HG03108 (cell line): ENCODE measurements around the gene ABR.

ENCODE experiments used
- ATAC-seq: cut with Tn5 transposase; IDR thresholded peaks from one replicate; pipeline ENCODE4 v1.9.1; 2021; ENCODE audit warnings: moderate library complexity; ENCODE audit not compliant: unreplicated experiment

Gene ABR

DNA sequence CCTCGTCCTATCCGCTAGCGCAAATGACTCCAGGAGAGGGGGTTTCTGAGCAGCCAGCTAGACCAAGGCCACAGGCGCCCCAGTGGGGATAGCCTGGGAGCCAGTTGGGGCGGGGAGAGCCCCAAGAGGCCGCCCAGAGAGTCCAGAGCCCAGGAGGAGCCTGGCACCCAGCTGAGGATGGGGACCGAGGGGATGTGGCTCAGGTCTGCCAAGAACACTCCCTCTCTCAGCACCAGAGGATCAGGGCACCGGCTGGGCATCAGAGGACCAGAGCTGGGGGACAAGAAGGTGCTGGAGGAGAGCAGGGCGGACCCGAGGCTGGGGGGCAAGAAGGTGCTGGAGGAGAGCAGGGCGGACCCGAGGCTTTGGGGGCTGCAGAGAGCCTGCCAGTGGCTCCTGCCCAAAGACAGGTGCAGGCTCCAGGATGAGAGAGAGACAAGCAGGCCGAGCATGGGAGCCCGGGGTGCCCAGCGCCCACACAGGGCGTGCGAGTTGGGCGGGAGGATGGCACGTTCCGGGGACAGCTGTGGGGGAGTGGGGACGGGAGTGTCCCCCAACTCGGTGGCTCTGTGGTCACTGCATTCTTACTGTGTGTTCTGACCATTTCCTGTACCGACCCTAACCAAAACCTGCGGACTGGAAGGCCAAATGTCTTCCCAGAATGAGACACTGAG lies 143.5 kb downstream of the ABR start:
- no peak for ATAC-seq

DNA sequence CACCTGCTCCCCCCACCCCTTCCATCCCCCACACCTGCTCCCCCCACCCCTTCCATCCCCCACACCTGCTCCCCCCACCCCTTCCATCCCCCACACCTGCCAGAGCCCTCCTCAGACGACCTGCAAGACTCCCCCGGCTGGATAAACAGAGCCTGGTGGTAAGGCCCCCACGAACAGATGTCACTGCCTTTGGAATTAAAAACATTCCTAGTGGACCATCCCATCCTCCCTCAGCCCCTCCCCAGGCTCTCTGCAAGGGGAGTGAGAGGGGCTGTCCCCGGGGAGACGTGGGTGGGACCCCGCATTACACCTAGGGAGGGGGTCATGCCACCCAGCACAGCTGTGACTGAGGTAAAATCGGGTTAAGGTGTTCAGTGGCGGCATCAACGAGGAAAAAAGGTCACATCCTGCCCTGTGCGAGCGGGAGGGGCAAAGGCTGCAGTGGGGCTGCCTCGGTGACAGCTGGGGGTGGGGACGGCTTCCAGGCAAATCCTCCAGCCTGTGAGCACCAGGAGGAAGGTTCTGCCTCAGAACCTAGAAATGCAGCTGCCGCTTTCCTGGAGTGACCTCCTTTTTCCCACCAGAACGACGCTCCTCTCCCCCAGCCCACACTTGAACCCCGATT lies 144.1 kb downstream of the ABR start:
- ATAC-seq = no peak

- no peak for ATAC-seq
These were observed 145.1 kb downstream of the ABR start for GRCh38 chr17:1034652-1035210.

- no peak for ATAC-seq
These were observed 146.3 kb downstream of the ABR start for GRCh38 chr17:1033503-1033902.

DNA sequence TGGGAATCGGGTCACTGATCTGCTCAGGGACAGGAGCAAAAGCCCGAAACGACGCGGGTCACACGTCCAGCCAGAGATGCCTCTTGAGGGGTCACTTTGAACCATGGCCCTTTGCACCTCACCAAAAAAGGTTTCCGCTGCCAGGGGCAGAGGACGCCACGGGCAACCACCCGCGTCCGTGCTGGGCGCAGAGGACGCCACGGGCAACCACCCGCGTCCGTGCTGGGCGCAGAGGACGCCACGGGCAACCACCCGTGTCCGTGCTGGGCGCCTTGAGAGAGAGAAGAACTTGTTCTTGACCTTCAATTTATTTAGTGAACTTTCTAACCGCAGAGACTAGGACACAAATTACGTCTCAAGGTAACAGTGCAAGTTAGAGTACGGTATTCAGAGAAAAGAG lies 147.4 kb downstream of the ABR start:
- ATAC-seq = no peak

DNA sequence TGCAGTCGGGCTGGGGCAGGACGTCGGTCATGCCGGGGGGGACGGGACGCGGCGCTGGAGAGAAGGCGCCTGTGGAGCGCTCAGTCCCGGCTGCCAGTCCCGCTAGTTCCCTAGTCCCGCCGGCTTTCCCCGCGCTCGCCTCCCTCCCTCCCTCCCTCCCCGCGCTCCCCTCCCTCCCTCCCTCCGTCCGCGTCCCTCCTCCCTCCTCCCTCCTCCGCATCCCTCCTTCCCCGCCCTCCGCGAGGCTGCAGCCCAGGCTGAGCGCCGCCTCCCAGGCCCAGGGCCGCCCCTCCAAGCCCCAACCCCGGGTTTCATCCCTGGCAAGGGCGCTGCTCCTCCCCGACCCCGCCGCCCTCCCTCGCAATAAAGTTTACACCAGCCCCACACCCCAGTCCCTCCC lies 148.1 kb downstream of the ABR start:
- no peak for ATAC-seq

- ATAC-seq = no peak
These were observed 148.9 kb downstream of the ABR start for GRCh38 chr17:1030684-1031532.

GRCh38 chr17:1029922-1030644 lies 149.7 kb downstream of the ABR start:
- ATAC-seq = no peak

DNA sequence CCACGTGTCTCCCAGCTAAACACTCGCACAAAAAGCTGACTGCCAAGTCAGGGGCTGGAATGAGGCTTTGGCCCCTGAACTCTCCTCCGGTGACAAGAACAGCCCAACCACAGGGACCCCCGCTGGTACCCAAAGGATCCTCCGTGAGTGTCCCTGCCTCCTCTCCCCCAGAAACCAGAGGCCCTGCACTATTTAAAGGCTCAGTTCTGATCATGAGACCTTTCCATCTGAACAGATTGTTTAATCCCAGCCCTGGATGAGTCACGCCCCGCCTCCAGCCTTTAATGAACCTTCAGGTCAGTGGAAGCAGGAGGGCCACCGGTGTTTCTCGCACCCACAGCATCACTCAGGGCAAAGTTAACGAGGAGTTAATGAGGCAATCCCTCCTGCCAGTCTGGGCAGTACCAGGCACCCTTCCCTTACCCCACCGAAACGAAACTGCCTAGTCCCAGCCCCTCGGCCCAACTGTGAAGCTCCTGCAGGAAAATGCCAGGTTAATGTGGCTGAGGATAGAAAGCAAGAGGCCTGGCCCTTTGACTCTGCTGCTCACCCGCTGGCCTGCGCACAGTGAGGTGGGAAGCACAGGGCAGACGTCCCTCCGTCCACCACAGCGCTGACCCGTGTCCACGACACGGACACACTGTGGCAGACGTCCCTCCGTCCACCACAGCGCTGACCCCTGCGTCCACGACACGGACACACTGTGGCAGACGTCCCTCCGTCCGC lies 150.4 kb downstream of the ABR start:
- ATAC-seq = no peak

GRCh38 chr17:1027044-1027443 lies 152.7 kb downstream of the ABR start:
- ATAC-seq = no peak

GRCh38 chr17:1026599-1026975 lies 153.2 kb downstream of the ABR start:
- ATAC-seq = no peak

DNA sequence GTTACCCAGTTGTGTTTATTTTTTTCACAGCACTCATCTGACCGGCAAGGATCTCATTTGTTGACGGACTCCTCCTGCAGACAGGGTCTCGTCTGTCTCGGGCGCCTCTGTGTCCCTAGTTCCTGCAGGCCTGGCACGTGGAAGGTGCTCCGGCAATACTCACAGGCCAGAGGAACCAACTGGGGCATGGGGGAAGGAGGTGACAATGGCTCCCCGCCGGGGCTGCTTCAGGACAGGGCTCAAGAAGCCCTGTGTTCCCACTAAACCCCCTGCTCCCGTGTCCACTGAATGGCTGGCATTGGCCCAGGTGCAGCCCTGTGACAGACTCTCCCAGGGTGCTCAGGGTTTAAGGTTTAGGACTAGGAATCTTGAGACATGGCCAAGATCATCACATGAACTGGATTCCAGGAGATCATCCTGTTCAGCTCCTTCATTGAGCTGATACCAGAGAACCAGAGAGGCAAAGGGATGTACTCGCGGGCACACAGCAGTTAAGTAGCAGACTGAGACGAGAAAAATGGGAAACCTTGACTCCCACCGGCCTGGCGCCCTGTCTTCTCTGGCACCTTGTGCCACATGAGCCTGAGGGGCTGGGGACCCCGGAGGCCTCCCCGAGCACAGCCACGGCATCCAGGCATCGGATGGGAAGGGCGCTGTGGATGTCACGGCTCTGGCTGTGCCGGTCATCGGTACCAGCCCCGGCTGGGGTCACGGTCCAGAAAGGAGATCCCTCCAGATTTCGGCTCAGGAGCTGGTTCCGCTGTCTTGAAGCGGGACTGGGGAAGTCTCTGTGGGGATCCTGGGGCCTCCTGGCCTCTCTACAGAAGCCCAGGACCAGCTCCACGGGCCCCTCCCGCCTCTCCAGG lies 153.8 kb downstream of the ABR start:
- ATAC-seq = no peak

DNA sequence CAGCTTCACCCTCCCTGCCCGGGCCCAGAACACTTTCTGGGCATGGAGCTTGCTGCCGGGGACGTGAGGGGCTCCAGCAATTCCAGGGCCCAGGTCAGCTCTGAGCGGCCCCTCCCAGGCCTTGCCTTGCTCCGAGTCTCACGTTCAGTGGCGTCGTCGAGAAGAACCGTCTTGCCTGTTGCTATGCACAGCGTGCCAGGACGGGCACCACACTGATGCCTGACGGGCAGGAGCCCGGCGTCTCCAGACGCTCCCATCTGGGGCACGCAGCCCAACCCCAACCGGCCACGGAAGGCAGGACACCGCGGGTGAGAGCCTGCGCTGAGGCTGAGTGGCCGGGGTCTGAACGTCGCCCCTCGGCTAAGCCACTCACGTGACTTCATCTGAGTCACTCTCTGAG lies 155.7 kb downstream of the ABR start:
- no peak for ATAC-seq

DNA sequence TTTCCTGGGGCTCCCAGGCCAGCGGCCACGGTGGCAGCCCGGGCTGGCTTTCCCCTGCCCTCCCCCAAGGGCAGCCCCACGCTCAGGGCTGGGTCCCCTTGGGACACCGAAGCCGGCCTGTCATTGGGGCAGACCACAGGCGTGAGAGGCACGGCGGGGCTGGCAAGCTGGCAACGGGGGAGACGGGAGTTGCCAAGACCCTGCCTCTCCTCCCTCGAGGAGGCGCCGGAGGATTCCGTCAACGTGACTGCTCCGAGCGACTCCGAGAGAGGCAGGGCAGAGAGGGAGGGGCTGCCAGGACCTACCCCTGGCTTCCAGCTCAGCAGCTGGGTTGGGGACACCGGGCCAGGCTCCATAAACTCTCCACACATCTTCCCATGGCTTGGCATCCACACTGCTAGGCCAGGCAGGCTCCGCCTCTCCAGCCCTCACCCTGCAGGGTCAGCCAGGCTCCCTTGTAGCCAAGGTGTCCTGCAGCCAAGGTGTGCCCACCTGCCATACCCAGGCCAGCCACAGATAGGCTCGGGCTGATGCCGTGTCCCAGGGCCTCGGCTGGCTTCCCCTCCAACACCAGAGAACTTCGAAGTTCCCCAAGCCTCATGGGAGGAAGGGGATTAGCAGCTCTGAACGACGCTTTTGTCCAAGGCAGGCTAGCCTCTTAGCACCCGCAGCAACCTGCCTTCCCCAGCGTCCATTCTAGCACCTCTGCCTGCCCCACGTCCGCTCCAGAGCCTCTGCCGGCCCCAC lies 157.3 kb downstream of the ABR start:
- no peak for ATAC-seq

DNA sequence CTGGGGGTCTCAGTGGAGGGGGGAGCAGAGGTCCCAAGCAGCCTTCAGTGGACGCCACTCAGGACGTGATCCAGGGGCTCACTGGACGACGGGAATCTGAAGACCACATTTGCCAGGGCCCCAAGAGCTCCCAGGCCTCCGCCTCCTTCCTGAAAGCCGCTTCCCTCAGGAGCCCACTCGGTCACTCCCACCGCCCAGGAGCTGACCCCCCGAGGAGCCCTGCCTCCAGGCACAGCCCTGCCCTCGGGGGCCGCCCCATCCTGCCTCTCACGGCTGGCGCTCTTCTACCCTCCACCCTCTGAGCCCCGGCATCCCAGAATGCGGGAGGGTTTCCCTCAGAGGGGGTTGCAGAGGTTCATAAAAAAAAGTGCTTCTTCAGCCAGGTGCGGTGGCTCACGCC lies 158.6 kb downstream of the ABR start:
- ATAC-seq = no peak

DNA sequence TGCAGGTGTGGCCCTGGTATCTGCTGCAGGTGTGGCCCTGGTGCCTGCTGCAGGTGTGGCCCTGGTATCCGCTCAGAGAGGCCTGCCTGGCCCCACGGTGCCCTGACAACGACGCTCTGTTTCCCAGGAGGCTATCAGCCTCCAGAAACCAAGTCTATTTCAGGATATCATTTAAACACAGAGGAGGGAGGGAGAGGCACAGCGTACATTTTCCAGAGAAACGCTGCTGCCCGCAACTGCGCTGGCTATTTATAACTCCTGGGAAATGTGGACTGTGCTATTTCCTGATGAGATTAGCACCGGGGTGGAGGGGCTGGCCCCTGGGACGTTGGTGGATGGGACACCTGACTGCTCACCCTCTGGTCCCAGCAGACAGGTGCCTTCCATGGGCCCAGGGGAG lies 160.3 kb downstream of the ABR start:
- no peak for ATAC-seq

DNA sequence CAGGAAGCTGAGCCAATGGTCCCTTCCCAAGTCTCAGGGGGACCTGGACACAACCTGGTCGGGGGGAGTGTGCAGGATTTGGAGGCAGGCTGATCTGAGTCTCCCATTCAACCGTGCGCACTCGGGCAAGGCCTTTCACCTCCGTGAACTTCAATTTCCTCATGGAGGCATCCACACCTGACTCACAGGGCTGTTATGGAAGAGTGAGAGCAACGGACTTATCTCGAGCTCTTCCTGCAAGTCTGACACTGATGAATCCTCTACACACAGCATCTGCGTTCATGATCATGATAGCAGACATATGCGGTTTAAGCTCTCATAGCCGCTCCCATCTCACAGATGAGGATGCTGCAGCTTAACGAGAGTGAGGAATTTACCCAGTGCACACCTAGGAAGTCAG lies 161.2 kb downstream of the ABR start:
- no peak for ATAC-seq

GRCh38 chr17:1013729-1014090 lies 166.1 kb downstream of the ABR start:
- no peak for ATAC-seq
